HG03097 (cell line): Measurements from ENCODE around the gene TNP1.

Experiments
- ATAC-seq: cut with Tn5 transposase; IDR thresholded peaks from one replicate; pipeline ENCODE4 v1.9.1; 2021; ENCODE audit not compliant: unreplicated experiment, low FRiP score

Gene TNP1

DNA sequence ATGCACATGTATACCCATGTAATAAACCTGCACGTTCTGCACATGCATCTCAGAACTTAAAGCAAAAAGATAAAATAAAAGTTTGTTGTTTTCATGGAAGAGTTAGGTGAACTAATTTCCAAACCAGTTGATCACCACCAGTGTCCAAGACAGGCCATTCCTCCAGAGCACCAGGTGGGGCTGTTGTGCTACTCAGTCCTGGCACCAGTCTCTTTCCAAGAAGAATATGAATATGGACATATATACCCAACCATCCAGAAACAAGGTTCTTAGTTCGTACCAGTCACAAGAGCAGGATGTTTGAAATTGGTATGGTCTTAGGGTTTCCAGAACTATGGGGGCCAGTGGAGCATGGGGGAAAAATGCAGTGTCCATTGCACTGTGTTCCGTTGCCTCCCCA, 17.2 kb upstream of the TNP1 start:
- ATAC-seq: no peak

DNA sequence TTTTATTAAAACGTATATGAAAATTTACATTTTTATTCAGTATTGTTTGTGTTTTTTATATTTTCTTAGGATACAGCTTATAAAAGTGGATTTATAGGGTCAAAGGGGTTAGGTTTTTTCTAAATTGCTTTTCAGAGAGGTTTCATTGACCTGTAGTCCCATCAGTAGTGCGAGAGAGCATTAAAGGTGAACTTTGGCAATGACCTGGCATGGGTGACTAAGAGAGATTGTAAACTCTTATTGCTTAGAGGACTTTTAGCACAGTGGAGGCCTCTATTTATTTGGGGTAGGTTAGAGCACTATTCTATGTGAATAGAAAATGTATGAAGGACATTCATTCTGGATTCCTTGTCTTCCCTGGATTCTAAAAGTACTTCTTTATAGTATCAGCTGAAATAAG, 16.0 kb upstream of the TNP1 start:
- ATAC-seq: no peak

DNA sequence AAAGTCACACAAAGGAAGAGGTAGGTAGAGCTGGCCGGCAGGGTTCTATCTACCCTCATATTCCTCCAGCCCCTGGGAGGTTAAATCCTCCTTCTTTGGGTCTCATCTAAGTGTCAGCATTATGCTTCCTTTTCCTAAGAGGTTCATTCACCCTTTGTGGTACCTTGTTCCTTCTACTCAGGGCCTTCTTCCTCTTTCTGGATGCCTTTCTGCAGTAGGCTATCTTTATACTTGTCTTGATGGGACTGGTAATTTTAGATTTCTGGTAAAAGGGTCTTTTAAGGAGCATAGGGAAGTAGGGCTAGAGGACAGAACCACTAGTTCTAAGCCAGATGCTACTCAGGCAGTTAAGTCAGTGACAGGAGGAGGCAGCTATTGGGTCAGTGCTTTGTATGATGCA, 13.7 kb upstream of the TNP1 start:
- ATAC-seq: no peak

DNA sequence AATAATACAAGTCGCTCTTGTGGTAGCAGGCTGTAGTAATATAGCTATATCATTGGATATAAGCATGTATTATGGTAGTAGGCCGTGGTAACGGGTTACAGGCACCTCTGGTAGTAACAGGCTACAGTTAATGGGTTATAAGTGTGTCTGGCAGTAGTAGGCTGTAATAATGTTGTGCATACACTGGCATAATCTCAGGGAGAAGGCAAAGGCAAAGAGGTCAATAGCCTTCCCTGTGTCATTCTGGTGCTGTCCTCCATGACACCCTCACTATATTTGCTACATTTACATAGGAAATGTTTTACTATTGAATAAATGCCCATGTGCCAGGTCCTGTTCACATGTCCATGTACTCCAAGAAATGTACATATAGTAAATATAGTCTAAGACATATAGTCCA, 12.8 kb upstream of the TNP1 start:
- ATAC-seq: no peak

DNA sequence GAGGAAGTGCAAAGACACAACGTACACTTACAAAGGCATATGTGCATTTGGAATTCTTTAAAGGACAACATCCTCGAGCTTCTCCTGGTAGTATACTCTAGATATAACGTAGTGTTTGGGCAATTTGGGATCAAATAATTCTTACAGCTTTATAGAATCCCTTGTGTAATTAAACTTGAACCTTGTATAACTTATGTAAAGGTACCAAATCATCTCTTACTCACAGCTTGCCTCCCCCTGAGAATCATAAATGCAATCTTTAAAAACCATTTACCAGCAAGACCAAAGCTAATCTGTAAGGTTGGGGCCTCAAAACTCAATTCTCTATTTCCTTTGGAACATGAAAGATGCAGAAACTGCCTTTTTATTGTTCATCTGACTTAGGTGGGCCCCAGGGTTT, 12.2 kb upstream of the TNP1 start:
- no peak for ATAC-seq

DNA sequence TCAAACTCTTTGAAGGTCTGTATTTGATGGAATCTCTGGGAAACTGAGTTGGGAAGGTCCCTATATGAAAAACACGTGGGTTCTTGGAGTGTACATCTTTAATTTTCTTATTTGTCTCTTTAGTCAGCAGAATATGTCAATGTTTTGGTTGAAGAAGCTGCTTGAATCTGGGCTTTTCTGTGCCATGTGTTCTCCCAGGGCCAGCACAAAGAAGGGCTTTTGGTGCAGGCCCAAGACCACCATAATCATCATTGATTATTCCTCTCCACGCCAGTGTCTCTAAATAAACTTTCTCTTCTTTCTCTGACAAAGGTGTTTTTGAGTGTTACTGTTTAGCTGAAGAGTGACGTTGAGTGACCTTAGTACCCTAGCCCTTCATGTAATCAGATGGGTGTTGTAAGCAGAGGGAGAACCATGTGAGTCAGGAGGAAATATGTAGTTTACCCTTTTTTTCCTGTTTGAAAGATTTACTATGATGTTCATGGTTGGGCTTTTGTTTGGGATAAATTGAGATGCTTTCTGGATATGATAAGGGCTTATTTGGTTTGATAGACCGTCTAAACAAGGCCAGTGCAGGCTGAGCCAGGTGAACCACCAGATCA, 11.6 kb upstream of the TNP1 start:
- ATAC-seq: no peak

DNA sequence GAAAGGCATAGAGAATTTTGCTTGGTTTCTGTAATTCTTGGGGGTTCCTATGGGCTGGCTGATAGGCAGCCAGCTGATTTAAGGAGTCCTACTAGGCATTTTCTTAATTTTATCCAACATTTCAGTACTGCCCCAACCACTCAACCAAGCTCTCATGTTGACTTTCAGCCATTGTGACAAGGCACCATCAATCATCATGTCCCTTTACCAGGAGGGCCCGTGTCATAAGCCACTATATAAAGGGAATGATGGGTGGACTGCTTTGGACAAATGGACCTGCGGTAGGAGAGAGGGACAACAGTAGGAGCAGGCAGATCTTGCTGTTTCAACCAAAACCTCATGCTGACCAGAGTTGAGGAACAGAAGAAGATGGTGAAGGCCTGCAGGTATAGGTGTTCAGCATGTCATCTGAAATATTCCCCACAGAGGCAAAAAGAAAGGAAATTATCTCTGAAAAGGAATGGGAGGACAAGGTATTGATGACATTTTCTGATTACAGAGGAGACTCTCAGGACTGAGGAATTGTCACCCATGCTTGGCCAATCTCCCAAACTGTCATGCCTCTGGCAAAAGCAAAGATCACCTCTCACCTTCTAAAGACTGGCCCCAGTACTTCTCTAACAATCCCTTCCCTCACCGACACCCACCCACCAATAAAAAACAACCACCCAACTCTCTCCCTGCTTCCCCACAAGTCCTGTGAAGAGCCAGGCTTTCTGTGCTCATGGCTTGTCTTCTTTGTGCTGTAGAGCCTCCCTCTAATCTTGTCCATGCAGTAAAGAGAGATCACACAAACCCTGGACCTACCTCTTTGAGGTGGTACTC, 10.9 kb upstream of the TNP1 start:
- no peak for ATAC-seq

DNA sequence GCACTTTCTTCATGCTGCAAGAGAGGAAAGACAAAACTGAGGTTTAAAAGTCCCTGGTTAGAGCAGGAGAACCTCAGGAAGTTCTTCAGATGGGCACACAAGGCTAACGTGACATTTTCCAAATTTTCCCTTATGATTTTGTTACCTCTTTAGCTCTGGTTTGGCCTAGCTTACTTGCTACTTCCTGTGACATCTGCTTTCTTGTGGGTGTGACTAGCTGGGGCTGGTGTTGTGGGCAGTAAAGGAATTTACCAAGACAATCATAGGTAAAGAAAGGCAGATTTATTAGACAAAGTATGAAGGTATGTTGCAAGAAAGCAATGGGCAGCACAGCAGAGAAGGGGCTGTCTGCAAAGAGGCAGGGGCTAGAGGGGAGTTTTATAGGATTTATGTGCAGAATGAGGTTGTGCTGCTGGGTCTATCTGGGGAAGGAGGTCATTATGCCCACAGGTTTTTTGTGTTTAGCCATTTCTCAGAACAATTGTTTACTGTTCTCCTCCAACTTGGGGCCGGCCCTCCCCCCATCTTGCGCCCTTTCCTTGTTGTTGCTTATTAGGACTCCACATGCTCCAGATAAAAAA, 6.7 kb upstream of the TNP1 start:
- ATAC-seq: no peak

DNA sequence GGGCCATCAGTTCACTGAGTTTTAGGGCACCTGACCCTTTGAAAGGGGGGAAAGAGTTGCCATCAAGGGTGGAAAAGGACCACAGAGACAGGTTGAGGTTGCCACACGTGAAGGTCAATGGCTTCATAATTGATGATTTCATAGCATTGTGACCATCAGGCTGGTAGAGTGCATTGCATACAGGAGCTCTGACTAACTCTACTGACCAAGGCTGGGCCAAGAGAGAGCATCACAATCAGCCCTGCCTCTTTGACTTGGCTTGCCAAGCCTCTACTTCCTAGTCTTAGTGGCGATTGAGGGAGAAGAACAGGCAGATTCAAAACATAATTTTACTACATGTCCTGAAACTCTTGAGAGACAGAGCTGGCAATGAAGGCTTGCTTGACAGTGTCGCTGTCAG, 5.8 kb upstream of the TNP1 start:
- ATAC-seq: no peak

DNA sequence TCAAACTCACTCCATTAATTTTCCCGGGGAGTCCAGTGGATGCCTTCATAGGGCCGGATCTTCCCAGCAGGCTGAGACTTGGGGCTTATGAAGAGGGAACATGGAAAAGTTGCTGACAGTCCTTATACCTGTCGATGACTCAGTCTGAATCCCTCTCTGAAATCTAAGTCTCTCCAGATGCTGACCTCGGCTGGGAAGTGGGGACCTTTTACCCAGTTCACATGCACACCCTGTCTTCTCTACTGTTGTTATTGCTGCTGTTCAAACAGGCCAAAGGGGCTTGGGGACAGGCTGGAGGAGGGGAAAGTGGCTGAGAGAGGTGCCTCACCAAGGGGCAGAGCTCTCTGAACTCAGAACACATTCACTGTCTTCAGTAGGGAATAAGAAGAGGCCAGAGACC, 4.1 kb upstream of the TNP1 start:
- ATAC-seq: no peak

DNA sequence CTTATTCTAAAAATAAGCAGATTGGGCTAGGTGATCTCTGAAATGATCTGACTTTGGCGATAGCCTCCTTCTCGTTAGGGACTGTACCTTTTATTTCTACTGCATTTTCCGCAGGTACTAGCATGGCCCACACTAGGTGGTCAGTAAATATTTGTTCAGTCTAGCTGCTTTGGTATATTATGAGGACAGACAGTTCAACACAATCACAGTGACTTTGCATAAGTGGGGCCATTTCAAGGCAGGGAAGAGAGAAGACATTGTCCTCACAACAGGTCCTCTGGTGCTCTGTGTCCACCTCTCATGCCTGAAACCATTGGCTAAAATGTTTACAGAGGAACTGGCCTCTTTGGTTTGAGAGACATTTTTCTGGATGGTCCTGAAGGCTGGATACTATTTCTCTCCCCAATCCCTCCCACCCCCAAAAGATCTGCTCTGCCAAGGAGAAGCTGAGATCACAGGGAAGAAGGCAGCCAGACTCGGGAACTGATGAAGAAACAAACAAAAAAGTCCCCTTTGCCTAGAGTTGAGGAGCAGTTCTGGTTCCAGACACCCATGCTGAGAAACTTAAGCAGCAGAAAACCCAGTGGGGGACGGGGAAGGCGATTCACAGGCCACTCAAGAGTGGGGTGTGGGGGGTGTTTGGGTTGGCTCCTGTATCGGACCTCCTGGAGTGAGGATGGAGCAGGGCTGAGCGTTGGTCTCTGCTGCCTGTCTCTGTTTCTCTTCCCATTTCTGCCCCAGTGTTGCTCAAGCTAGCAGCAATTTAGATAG, 2.9 kb upstream of the TNP1 start:
- no peak for ATAC-seq

DNA sequence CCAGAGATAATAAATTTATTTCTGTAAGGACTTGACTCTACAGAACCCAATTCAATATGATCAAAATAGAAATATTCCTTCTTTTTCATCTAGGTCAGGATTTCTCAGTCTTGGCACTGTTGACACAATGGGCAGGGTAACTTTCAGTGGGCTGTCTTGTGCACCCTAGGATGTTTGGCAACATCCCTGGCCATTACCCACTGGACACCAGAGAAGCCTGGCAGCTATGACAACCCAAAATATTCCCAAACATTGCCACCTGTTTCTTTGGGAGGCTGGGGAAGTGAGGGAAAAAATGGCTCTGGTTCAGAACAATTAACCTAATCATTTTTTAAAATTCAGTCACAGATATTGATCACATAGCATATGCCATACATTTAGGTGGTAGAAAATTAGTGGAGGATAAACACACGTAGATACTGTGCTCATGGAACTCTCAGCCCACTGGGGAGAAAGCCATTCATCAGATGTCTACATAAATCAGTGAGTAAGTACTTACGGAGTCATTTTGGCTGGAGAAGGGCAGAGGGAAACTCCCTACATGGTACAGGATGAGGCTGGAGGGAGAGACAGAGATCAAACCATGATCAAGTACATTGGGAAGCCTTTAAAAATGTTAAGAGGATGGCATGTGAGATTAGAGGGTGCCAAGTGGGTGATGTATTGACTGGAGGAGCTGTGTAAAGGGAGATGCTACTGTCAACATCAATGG, 718 bp upstream of the TNP1 start:
- no peak for ATAC-seq

DNA sequence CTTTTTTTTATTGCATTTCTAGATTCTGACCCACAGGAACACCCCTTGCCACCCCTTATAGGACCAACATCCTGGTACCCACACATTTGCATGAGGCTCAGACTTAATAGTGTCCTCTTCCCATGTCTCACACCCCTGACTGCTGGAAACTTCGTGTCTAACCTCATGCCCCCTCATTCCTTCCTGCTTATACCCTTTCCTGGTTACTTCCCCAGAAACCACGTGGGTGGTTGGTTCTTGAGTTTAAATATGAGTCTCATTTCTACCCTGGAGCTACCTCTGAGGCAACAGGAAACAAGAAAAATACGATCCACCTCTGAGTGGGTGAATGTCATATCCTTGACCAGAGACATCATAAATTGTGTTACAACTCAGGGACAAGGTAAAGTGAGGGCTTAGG, 1.6 kb downstream of the TNP1 start:
- ATAC-seq: no peak

DNA sequence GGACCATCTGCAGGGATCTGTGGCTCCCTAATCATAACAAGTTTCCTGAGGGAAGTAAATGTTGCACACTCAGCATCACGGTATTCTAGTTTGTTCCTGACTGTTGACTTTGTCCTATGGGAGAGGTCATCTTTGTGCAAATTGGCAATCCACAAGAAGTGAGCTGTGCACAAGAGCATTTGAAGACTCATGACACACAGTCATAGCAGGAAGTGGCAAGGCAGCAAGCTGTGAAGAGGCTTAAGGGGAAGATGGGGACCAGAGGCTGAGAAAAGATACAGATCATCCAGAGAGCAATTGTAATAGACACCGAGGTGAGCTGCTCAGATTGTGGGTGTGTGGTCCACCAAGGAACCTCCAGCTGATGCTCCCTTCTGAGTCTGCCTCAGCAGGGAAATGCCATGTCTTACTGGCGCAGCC, 2.7 kb downstream of the TNP1 start:
- ATAC-seq: no peak

DNA sequence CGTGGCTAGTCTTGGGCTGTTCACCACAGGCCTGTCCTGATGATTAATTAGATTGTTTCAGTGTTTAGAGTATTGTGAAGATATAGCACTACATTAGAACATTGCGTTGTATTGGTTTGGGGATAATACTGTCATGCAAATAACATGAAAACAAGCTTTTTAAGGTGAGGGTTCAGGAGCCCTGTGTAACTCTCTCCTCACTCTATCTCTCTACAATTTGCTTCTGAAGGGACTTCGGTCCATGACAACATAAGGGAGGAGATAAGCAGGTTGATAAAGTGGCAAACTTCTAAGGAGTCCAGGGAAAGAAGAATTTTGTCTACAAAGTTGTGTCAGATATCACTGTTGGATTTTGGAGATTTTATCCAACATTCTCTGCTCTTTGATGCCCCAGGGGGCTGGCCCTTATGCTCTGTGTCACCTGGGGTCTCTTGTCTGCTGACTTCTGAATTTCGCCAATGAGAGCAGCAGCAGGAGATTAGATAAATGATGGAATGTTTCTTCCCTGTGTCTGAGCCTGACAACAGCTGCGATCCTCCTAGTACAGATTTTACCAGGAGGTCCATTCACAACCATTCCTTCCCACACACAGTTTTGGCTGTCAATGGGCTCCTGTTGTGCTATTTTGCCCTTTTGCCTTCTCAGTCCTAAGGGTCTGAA, 3.3 kb downstream of the TNP1 start:
- no peak for ATAC-seq

DNA sequence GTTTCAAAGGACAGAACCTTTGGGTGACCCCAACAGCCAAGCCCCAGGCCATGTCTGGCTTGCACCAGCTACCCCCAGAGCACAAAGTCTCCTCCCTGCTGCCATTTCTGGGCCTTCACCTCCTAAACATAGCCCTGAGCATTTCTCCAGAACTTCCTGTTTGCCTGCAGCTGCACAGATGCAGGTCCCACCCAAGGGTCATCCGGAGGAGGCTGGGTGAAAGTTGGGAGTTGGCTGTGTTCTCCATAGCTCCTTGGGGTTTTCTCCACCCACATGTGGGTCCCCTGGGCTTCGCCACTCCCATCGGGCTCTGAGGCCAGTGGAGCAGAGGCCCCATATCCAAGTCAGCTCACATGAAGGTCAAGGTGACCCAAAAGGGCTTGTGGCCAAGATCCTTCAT, 4.3 kb downstream of the TNP1 start:
- ATAC-seq: no peak

DNA sequence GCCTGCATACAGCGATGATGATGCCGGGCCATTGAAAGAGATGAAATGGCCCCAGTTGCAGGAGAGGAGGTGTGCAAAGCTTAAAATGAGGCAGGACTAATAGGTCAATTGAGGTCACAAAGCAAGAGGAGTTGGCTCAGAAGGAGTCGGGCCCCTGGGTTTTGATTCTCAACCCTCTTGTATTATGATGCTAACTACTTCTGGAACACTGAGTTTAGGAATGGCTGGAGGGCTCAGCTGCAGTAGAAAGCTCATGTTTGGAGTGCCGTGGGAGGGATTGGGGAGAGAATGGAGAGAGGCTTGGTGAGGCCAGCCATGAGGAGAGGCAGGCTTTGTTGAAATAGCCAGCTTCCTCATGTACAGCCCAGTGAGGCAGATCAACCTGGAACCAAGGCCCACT, 4.8 kb downstream of the TNP1 start:
- no peak for ATAC-seq

DNA sequence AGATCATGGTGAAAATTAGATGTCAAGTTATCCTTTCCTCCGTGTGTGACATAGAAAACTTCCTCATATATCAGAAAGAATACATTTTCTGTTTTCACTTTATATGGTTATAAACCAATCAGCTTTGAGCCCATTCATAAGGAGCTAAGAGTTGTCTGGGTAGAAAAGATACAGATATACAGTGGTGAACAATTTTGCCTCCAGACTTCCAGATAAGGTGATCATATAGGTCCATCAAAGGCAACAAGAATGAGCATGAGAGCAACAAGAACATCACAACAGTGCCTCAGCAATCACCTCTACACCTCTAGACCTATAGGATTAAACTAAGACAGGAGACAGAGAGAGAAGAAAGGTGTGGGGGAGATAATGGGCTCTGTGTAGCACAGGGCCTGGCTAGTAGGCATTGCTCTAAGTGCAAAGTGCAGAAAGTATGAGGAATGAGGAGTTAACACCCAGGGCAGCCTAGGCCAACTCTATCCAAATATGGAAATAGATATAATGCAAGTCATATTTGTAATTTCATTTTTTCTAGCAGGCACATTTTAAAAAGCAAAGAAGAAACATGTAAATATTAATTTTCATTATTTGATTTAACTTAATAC, 8.3 kb downstream of the TNP1 start:
- no peak for ATAC-seq

DNA sequence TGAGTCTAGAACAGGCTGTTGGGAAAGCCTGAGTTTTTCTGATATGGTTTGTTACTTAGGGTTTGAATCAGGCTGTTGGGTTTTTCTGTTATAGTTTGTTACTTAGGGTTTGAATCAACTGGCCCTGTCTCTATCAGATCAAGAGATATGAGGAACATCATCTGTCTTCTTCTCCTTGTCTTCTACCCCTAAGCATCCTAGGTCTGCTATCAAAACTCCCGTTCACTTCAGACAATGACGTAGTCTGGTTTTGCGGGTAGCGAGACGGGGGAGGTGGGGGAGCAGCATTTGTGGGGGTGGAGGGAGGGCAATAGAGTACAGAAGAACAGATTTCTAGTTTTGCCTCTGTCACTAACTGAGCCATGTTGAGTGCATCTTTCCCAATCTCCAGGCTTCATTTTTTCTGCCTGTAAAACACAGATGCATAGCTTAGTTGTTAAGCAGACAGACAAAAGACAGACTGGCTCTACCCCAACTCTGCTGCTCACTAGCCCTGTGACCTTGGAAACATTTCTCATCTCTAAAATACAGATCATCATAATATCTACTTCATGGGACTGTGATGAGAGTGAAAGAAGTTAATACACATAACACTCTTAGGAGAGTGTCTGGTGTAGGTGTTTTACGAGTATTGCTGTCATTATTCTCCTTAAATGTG, 9.1 kb downstream of the TNP1 start:
- ATAC-seq: no peak
